GM21381 (cell line): ENCODE data around the gene CD48.
A peak's percentile ranks its signal among the peaks of the same experiment; 100 is the strongest.

Source experiments
- ATAC-seq: cut with Tn5 transposase; IDR thresholded peaks from one replicate; pipeline ENCODE4 v1.9.1; 2021; ENCODE audit warnings: mild to moderate bottlenecking, moderate library complexity; ENCODE audit not compliant: unreplicated experiment

The CD48 gene

DNA sequence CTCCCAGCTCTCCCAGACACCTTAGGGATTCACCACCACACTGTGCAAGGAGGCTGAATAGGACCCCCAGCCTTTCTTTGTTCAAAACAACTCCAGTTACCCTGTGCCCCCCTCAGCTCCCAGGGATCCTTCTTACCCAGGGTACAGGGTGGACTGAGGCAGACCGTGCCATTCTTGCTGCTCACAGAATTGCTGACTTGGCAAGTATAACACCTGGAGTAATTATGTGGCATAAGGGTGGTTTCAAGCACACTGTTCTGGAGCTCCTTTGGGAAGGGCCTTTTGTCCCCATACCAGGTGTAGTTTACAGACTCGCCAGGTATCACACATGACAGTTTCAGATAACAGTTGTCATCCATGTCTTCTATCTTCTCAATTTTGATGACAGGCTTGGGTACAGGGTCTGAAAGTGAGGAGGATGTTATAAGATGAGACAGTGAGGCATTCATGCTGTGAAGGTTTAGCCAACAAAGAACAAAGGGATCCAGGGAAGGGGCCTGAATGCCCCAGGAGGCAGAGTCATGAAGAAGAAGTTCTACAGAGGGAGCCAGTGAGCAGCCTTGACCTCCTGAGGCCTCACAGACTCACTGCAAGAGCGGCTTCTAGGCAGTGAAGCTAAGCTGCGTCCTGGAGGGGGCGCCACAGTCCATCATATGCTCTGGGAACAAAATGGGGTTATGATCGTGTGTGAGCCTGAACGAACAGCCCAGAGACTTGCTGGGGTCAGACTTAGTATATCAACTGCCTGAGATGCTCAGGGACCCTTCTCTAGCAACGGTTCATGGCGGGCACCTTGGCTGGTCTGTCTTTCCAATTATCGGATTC, 30.3 kb downstream of the CD48 start:
- no peak for ATAC-seq

DNA sequence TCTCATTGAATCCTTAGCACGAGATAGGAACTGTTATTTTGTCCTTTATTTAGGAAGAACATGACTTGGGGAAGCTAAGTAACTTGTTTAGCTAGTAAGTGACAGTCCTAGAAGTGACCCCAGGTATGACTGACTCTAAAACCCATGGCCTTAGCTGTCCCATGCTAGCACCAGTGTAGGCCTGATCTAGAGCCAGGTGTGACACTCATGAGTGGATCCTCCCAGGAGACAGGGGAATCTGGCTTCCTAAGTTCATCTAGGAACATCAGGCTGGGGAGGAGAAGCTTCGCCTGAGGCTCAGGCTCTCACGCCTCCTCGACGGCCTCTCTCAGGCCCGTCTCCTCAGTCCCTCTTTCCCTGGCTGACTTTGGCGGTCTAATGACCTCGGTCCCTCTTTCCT, 31.2 kb downstream of the CD48 start:
- no peak for ATAC-seq

DNA sequence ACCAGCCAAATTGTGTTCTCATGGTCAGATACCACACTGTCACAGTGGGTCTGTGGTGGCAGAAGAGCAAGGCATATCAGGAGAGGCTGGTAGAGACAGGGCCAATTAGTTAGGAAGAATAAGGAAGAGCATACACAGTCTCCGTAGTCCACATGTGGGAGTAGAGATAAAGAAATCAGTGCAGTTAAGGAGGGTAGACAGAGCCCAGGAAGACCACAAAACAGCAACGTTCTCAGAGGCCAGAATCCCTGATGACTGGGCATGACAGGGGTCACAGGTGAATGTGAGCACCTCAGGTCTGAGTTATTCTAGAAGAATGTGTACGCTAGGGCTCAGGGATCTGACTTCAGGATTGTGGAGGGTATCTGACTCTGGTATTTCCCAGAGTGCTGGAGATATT, 31.7 kb downstream of the CD48 start:
- ATAC-seq = no peak

DNA sequence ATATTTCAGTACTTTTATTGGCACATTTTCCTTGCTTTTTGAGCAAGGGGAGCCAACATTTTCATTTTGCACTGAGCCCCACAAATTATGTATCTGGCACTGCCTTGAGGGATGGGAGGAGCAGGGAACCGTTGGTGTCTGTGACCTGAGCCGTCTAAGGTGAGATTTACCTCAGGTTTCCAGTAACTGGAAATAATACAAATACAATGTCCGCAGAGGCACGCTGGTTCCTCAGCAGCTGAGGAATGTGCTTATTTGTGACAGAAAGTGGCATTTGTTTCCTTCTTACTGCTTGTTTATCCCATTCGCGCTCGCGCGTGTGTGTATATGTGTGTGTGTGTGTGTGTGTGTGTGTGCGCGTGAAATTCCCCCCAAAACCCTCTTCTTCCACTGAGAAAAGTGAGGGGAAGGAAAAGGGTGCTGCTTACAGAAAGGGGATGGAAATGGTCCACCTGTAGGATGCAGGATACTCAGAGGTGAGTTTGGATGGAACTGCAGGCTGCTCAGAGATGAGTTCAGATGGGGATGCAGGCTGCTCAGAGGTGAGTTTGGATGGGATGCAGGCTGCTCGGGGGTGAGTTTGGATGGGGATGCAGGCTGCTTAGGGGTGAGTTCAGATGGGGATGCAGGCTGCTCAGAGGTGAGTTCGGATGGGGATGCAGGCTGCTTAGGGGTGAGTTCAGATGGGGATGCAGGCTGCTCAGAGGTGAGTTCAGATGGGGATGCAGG, 34.6 kb downstream of the CD48 start:
- ATAC-seq = no peak

DNA sequence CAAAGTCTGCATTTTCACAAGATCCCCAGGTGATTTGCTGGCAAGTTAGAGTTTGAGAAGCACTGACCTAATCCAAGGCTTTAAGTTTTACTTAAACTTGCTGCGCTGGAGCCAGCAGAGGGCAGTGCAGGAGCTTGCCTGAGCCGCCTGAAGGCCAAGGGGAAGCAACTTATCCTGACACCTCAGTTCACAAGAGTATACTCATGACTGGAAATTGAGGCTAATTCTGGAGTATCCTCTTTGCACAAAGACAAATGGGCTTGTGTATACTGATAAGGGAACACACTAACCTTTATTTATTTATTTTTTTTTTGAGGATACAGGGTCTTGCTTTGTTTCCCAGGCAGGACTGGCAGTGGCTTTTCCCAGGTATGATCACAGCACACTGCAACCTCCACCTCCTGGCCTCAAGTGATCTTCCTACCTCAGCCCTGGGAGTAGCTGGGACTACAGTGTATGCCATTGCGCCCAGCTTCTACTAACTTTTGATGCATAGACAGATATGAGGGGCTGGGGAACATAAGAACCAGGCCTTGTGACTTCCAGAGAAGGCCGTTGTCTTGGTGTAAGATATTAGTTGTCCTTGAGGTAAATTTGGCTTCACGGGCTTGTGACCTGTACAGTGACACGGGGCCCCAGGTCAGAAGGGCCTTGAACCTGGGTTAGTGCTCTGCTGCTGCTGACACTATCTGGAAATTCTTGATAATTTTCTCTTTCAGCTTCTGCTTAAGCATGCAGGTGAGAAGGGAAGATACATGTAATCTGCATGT, 35.8 kb downstream of the CD48 start:
- no peak for ATAC-seq

DNA sequence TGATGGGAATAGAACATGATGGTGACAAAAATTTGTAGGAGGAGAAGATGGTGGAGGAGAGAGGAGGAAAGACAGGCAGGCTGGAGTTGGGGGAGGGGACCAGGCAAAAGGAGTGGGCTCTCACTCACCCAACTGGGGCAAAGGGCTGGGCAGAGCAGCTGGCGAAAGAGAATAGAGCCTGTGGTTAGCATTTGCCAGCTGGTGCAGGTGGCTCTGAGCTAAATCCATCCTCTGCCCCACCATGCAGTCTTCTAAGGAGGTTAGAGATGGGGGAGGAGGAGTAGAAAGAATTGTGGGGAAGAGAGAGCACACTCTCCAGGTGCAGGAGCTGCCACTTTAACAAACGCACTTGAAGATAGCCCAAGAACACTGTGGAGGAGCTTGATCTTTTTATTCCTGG, 37.2 kb downstream of the CD48 start:
- no peak for ATAC-seq

DNA sequence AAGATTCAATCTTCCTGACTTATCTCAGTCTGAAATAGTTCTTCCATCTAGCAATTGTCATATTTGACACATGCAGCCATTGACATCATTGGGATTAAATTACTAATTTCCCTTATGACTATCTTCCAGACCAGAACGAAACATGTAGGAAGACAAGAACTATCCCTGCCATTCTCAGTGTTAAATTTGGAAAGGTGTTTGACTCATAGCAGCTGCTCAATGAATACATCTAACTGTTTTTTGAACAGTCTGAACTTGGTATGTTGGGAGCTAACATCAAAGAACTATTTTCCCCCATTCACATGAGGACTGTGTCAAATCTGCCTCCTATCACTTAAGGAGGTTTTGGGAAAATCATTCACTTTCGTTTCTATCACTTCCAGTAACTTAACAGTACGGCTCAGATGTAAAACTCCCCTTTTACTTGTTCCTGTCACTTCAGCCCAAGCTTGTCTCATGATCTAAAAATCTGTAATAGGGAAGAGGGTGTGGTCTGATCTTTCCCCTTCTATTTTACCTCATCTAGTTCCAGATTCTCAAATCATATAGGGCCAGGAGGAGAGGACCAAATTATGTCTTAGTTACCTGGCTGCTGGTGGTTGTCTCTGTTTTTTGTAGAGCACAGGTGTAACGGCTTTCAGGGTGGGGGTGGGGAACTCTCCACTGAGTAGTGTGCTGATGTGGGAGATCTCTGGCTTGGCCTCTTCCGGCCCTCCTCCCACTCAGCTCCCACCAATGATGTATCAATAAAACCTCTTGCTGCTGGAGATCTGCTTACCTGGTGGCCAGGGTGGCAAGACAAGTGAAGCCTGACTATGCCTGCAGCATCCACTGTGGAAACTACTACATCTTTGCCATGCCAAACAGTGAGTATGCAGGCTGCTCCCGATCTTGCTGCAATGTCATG, 38.6 kb downstream of the CD48 start:
- ATAC-seq = no peak

DNA sequence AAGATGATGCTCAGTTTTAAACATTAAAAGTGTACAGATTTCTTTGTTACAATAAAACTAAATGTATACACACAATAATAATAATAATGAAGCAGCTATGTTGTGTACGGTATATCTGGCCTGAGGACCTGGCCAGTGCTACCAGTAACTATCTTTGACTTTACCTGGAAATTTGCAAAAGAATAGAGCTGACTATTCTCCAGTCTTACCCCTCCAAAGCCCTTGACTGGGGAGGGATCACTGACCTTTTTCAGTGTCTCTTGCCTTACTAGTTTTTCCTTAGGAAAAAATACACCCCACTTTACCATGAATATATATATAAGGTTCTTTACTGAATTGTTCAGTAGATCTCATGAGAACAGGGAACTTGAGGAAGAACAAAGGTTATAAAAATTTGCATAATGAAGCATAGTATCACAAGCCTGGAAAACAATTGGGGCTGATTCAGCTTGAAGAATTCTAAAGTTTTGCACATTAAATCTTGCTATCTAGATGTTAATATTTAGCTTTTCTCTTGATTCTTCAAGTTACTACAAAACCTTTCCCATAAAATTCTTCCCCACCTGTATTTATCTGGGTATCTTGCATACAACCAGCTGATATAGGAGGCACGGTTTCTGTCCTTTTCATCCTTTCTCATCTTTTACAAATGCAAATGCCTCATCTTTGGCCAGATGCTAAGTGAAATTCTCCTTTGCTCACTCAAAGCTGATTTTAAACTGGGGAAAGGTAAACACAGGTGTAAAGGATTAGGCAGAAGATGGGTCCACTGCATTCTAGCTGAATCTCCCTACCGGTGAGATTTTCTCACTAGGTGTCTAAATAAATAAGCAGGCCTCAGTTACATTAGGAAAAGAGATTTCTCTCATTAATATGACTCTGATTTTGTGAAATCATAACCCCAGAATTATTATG, 39.8 kb downstream of the CD48 start:
- no peak for ATAC-seq

DNA sequence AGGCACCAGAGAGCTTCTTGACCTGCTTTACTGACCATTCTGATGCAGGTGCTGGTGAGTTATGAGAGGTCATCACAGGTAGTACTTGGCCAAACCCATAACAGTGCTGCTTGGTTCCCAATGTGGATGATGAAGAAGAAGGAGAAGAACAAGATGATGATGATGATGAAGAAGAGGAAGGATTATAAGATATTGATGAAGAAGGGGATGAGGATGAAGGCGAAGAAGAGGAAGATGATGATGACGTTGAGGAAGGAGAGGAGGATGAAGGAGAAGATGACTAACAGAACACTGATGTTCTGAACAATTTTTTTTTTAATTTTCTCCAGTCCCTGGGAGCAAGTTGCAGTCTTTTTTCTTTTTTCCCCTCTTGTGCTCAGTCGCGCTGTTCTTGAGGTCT, 40.9 kb downstream of the CD48 start:
- no peak for ATAC-seq

DNA sequence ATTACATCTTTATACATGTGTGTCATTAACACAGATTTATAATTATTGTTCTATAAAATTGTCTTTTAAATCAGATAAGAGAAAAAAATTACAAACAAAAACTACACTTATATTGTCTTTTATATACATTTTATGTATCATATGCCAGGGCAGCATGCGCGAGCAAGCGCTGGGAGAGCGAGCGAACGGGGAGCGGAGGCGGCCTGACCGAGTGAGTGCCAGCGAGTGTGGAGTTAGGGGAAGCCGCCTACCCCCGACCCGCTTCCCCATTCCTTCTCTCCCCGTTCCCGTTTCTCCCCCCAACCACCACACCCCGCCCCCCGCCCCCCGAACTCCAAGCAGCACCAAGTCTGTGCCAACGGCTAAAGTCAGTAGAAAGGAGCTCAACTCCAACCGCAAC, 41.8 kb downstream of the CD48 start:
- no peak for ATAC-seq

DNA sequence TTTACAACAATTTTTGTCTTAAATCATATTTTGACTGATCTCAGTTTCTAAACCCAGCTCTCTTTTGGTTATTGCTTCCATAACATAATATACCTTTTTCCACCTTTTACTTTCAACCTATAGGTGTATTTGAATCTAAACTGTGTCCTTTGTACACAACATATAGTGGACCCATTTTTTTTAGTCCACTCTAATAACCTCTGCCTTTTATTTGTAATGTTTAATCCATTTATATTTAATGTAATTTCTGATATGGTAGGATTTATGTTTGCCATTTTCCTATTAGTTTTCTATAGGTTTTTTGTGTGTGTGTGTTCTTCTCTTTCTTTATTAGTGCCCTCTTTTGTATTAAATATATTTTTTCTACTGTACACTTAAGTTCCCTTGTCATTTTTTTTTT, 42.3 kb downstream of the CD48 start:
- no peak for ATAC-seq

DNA sequence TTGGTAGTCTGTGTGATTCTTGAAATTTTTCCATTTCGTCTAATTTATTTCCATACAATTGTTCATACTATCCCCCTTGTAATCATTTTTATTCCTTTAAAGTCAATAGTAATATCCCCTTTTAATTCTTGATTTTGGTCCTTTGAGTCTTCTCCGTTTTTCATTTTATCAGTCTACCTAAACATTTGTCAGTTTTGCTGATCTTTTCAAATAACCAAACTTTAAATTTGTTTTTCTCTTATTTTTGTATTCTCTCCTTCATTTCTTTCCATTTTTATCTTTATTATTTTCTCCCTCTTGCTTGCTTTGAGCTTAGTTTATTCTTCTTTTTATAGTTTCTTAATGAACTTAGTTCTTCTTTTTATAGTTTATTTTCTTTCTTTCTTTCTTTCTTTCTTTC, 43.7 kb downstream of the CD48 start:
- ATAC-seq = no peak

DNA sequence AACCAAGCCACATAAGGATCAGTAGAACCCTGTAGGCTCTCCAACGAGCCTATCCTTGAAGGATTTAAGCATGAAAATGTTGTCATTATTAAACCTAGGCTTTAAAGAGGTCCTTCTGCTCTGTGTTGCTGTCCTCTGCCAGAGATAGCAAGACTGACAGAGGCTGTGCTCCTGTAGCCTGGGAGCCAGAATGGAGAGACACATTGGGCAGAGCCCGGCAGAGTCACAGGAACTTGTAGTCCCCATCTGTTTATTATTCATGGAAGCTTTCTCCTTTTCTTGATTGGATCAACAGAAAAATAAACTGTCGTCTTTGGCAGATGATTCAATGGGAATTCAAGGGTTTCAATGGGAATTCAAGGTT, 45.6 kb downstream of the CD48 start:
- ATAC-seq = no peak

DNA sequence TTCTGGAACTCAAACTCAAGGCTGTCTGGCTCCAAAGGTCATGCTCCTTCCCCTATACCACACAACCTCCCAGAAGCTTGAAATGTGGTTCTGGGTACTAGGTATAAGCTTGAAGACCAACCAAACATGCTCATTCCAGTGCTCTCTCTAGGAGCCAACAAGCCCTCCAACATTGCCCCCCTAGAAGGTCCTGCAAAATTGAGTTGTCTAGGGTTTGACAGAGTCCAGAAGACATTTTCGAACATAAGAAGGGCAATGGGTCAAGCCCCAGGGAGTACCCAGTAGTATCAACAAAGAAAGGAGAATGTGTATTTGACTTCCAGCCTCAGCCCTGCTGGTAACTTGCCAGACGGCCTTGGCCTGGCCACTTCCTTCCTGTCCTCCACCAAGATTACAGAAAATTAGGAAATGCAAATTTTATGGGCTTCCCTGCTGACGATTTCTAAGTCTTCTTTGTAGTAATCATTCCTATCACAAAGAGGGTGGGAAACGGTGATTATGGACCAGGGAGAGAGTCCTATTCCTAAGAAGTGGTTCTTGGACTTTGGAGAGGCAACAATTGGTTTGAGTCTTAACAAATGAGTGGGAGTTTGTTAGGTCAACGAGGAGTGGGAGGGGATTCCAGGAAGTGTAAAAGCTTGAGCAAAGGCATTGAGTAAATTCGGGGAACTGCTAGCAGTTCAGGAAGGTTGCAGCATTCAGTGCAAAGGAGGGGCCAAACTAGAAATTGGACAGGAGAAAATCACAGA, 46.1 kb downstream of the CD48 start:
- no peak for ATAC-seq

DNA sequence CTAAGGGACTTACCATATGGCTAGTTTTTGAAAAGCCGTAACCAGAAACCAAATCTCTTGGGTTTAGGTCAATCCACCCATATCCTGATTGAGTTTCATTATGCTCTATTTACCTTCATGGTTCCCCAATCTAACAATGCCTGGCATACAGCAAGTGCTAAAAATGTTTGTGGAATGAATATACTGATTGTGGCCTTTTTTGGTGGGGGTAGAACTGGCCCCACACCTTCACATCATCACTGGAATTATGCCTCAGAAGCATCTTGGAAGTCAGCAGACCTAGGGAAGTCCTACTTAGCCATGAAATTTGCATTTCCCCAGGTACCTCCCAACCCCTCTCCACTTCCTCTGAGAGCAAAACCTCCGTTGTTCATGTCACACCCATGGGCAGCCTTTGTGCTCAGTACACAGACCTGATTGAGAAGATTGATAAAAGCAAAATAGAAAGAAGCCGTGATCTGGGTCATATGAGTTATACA, 47.0 kb downstream of the CD48 start:
- ATAC-seq = peak; percentile 80

DNA sequence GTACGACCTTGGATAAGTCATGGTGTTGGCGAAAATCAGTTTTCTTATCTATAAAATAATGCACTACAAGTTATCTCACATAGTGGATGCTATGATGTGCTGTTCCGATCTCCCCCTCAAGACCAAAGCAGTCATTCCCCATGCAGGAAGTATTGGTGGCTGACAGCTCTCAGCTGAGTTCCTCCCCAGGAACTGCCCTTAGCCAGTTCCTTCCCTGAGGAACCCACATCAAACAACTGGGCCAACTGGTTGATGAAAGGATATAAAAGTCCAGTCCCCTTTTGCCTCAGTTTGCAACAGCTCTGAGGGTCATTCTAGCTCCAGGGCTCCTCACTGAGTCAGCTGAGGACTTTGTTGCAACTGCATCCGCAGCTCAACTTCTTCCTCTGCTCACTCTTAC, 48.7 kb downstream of the CD48 start:
- ATAC-seq = no peak

DNA sequence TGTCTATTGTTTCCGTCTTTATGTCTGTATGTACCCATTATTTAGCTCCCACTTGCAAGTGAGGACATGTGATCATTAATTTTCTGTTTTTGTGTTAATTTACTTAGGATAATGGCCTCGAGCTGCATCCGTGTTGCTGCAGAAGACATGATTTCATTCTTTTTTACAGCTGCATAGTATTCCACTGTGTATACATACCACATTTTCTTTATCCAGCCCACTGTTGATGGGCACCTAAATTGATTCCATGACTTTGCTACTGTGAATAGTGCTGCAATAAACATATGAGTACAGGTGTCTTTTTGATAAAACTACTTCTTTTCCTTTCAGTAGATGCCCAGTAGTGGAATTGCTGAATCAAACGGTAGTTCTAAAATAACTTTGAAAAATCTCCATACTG, 52.1 kb downstream of the CD48 start:
- no peak for ATAC-seq

DNA sequence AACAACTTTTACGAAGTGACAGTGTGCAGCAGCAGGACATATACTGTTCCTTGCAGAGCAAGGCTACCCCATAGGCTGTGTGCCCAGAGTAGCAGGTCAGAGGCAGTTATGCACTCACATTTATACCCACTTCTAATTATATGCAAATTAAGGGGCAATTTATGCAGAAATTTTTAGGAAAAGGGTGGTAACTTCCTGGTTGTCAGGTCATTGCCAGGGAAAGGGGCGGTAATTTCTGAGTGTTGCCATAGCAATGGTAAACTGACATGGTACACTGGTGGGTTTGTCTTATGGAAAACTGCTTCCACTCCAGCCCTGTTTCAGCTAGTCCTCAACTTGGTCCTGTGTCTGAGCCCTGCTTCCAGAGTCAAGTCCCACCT, 52.8 kb downstream of the CD48 start:
- no peak for ATAC-seq
